Mucosa of descending colon (tissue), 3 donors: ENCODE results near the gene TSPAN3. TPM values are rescaled to one million over a fixed set of nuclear protein-coding genes. Genes with fewer than 3 reads are reported as not detected.
A peak's percentile ranks its signal among the peaks of the same experiment; 100 is the strongest.

Experiments
- ATAC-seq: fragments of 200-7000 bp; cut with Tn5 transposase; one replicate; pipeline ENCODE4 v1.9.1; 2020; ENCODE audit warnings: mild to moderate bottlenecking, moderate library complexity
- DNase-seq, 3 donors: peaks; one replicate each; pipeline ENCODE4 v3.0.0-alpha.2; 2020
- H3K36me3 ChIP-seq: fragments of 200-600 bp; one replicate; pipeline ENCODE4 v1.8.0; 2021; ENCODE audit warnings: low read depth, mild to moderate bottlenecking
- H3K4me1 ChIP-seq: fragments of 200-600 bp; one replicate; pipeline ENCODE4 v1.8.0; 2021; ENCODE audit warnings: low read depth, mild to moderate bottlenecking
- H3K4me3 ChIP-seq: fragments of 200-600 bp; one replicate; pipeline ENCODE4 v1.8.0; 2021; ENCODE audit warnings: mild to moderate bottlenecking
- H3K9me3 ChIP-seq: fragments of 200-600 bp; one replicate; pipeline ENCODE4 v1.8.0; 2021; ENCODE audit warnings: mild to moderate bottlenecking
- intact Hi-C, 2 donors: fragments of 100-400 bp; cut with DNase I in 1 of 2; cut with micrococcal nuclease in 1 of 2; formaldehyde crosslinking; loops; one replicate each; pipeline versions ENCODE4 v1.11.0 to v1.11.1; 2022; cut with DNase I, micrococcal nuclease
- total RNA-seq, 3 donors: library from RNA; stranded (reverse); fragmentation: NEBNext Ultra II Directional in 2 of 3; extraction: Animal tissue kit (Norgen Biotek cat#: 25700) in 2 of 3; gene quantifications; one replicate each; pipeline versions ENCODE4 v1.2.1 to v1.2.4, GENCODE V29; 2021 to 2023
- TF ChIP-seq, protein P1 (sequence below): fragments of 200-600 bp; IDR thresholded peaks from one replicate; pipeline ENCODE4 v1.8.0; 2022; ENCODE audit warnings: antibody characterized with exemption, mild to moderate bottlenecking
- donor health status: DM: no; HTN: no; CAD: no; lungs with moderate emphysema.
- donor health status: DM: no; HTN: no; CAD: no.
- donor health status: DM: no; HTN: yes; CAD: no.

TSPAN3 gene
- total RNA-seq, 3 donors from 2014 or later = 419 to 945 (median 666) TPM

DNA sequence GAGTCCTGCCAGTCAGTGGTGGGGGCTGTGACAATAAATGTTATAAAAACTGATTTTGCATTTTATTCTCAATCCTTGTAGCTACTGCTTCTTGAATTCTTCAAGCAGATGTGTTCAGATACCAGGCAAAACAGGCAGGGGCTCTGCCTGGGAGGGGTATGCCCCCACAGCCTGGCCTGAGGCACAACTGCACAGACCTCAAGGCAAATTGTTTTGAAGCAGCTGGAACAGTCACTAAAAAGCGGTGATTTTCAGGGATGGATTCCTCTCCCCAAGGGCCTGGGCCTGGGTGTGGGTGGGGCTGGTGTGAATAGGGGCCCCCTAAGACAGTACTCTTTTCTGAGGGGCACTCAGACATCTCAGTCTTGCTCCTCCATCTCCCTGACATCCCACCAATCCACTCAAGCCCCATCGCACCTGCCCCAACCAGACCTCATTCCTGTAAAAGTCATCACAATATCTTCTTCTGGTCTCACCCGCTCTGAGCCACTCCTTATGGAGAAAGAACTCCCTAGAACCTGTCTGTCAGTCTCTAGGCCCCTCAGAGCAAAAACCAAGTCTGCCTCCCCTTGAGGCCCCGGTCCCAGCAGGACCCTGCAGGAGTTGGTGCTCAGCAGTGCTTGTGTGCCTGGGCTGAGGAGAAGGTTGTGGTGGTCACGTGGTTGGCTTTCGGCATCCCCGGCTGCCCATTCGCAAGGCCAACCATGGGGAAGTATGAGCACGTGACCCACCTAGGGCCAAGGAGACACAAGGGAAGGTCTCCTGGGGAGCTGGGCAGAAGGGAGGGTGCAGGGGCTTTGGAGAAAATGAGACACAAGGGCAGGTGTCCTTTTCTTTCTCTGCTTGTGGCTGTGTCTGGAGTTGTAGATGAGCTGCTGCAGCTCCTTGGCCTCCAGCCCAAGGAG lies 78.9 kb downstream of the TSPAN3 start:
- intact Hi-C loops = no loop called here
- no peak for ATAC-seq
- DNase-seq = peak in 1 of 3 donors; percentile 67
- Histone ChIP-seq H3K4me1 (no peaks in the 10 kb centered on the region), H3K4me3 (no peak overlapping the region), H3K36me3 (no peaks in the 10 kb centered on the region), H3K9me3 (no peaks in the 10 kb centered on the region)
- TF ChIP-seq, protein P1, sequence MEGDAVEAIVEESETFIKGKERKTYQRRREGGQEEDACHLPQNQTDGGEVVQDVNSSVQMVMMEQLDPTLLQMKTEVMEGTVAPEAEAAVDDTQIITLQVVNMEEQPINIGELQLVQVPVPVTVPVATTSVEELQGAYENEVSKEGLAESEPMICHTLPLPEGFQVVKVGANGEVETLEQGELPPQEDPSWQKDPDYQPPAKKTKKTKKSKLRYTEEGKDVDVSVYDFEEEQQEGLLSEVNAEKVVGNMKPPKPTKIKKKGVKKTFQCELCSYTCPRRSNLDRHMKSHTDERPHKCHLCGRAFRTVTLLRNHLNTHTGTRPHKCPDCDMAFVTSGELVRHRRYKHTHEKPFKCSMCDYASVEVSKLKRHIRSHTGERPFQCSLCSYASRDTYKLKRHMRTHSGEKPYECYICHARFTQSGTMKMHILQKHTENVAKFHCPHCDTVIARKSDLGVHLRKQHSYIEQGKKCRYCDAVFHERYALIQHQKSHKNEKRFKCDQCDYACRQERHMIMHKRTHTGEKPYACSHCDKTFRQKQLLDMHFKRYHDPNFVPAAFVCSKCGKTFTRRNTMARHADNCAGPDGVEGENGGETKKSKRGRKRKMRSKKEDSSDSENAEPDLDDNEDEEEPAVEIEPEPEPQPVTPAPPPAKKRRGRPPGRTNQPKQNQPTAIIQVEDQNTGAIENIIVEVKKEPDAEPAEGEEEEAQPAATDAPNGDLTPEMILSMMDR = no peak

Other genes with a start within 250 kb of the TSPAN3 start
- 10 to 100 TPM; 15.8 to 33.1 (median 33.0) TPM for gene SCAPER, start 165.8 kb downstream of the TSPAN3 start, total RNA-seq
- gene RCN2, start 139.4 kb downstream of the TSPAN3 start, total RNA-seq = 10 to 100 TPM; 25.0 to 33.2 (median 31.9) TPM
- gene PSTPIP1, start 76.0 kb downstream of the TSPAN3 start, total RNA-seq = 1 to 10 TPM; 4.4 to 8.2 (median 6.3) TPM